GM18526 (cell line): ENCODE results near the gene GTPBP1.
A peak's percentile ranks its signal among the peaks of the same experiment; 100 is the strongest.

Experiments used
- POLR2A ChIP-seq: IDR thresholded peaks from 3 replicates; pipeline ENCODE4 v1.6.1; 2011; ENCODE audit not compliant: insufficient read length; ENCODE audit errors: extremely low read depth

Gene GTPBP1

DNA sequence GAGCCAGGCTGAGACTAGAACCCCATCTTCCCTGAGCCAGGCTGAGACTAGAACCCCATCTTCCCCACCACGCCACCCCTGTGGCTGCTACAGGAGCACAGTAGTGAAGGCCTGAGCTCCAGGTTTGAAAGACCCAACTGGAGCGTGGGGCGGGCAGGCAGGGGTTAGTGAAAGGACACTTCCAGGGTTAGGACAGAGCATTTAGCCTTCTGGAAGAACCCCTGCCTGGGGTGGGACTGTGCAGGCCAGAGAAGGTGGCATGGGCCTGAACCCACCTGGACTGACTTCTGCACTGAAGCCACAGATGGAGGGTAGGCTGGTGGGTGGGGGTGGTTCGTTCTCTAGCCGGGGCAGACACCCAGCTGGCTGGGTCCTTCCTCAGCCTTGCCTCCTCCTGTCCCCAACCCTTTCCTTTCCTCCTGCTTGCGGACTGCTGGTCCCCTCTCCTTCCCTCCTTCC, 26.0 kb downstream of the GTPBP1 start:
- TF ChIP-seq POLR2A = no peak

DNA sequence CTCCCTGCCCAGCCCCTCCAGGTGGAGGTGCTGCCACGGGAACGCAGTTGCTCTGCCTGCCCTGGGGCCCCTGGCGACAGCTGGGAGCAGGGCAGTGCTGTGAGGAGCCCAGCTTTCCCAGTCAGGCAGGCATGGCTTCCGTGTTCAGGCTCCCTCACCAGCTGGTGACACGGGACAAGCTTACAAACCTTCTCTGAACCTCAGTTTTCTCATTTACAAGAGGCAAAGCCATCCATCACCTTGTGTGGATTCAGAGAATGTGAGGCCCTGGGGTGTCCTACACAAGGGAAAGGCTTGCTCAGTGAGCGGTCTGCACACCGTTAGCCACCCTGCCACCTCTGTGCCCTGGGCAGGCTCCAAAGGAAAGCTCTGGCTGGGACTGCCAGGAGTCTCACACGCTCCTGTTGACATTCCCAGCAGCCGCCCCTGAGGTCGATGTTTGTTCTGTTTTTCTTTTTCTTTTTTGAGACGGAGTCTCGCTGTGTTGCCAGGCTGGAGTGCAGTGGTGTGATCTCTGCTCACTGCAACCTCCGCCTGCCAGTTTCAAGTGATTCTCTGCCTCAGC, 26.6 kb downstream of the GTPBP1 start:
- no peak for TF ChIP-seq POLR2A

DNA sequence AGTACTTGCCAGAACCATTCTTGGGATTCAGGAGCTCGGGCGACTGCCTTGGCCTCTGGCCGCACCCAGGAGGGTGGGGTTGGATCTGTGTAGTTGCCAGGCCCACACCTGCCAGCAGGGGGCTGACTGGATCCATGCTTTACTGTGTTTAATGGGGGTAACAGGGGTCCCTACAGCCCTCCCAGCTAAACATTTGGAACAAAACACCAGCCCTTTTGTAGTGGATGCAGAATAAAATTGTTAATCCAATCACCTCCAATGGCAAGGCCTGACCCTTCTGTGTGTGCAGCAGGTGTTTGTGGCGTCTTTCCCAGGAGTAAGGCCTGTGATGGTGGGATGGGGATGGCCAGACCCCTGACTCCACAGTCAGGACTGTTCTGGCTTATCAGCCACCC, 27.6 kb downstream of the GTPBP1 start:
- peak; percentile 23 for TF ChIP-seq POLR2A

DNA sequence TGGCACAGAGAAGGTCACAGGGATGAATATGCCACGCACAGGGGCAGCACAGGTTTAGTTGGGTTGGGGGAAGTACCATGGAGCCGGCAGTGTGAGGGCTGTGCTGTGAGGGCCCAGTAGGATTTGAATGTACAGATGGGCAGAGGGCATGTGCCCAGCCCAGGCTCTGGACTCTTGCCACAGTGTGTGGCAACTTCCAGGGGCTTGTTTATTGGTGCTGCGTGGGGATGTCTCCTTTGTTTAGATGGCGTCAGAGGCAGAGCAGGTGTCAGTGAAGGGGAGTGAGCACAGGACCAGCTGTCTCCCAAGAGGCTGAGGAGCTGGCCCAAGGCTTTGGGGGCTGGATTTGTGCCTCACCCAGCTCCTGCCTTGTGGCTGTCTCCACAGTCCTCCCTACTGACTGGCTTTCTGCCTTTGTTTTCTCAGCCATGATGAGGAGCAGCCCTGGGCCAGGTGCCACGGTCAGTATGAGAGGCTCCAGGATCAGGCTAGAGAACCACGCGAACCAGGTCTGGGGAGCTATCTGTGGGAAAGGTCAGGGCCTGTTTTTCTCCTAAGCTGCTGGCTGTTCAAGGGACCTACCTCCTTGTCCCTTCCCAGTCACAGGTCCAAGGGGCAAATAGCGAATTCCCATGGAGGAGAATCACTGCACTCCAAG, 28.1 kb downstream of the GTPBP1 start:
- TF ChIP-seq POLR2A = no peak

DNA sequence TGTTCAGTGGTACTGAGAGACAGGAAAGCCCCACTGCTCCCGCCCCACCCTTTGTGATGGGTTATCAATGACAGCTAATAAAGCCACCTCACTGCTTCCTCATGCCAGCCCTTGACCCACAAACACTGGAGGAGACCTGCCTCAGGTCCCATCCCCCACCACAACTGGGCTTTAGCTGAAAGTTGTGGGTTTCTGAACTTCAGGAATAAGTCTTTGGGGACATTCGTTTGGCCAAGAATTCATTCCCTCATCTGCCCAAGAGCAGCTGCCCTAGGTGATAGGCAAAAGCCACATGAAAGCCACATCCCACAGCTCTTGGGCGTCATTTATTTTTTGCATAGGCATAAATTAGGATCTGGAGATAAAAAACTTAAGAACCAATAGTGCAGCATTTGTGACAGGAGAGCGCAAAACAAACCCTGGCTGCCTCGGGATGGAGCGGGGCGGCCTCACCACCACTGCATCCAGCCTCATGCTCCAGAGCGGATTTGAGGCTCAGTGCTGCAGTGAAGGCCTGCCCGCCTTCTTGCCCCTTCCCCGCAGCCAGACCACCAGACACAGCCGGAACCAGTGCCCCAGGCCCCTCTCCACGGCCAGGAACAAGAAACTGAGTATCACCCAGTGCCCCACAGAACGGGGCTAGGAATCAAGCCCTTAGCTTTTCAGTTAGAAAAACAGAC, 28.8 kb downstream of the GTPBP1 start:
- no peak for TF ChIP-seq POLR2A

DNA sequence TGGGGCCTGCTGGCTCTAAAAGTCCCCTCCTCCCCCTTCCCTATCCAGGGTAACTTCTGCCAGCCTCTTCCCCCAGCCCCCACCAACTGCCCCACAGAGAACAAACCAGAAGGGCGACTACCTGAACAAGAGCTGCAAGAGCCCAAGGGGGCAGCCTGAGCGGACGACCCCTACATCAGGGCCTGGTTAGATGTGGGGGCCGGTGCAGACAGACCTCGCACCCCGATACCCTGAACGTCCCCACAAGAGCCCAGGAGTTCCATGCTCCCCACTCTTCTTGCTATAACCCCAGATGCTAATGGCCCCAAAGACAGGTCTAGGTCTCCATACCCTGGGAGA, 29.4 kb downstream of the GTPBP1 start:
- TF ChIP-seq POLR2A = no peak

DNA sequence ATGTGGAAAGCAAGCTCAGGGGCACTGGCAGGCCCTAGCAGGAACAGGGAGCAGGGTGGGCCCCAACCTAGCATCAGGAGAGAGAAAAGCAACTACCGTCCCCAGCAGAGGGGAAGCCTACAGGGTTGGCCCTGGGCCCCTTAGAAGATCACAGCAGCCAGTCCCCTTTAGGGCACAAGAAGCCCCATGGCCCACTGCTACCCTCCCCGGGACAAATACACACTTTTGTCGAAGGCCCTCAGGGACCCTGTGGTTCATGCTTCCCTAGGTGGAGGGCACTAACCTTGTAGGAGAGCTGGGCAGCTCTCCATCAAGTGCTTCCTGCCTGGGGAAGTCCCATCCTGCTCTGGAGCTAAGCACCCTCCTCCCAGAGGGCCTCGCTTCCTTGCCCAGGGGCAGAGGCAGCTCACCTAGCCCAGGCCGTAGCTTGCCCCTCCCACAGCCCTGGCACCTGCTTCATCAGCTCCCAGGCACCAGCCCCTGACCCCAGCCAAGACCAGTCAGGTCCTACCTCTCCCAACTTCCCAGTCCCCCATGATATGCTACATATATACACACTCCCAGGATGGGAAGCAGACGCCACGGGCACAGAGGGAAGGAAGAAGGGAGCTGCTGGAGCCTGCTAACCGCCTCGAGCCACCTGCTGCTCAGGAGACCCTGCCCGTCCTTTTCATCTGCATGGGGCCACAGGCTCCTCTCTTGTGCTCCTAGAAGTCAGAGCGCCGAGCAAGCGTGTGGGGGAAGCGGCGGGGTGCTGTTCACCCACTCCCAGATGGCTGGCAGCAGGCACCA, 29.9 kb downstream of the GTPBP1 start:
- peak; percentile 33 for TF ChIP-seq POLR2A

DNA sequence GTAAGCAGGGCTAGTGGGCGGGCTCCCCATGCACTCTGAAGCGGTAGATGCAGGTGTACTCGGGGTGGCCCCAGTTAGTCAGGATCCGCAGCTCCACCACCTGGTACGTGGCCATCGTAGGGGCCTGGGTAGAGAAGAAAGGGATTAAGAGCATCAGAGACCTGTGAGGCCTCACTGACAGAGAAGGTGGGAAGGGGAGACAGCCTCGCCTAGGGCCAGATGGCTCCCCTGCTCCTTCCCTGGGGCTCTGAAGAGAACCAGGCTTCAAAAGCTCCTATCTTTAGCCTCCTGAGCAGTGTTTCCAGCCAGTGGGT, 30.5 kb downstream of the GTPBP1 start:
- TF ChIP-seq POLR2A = no peak

DNA sequence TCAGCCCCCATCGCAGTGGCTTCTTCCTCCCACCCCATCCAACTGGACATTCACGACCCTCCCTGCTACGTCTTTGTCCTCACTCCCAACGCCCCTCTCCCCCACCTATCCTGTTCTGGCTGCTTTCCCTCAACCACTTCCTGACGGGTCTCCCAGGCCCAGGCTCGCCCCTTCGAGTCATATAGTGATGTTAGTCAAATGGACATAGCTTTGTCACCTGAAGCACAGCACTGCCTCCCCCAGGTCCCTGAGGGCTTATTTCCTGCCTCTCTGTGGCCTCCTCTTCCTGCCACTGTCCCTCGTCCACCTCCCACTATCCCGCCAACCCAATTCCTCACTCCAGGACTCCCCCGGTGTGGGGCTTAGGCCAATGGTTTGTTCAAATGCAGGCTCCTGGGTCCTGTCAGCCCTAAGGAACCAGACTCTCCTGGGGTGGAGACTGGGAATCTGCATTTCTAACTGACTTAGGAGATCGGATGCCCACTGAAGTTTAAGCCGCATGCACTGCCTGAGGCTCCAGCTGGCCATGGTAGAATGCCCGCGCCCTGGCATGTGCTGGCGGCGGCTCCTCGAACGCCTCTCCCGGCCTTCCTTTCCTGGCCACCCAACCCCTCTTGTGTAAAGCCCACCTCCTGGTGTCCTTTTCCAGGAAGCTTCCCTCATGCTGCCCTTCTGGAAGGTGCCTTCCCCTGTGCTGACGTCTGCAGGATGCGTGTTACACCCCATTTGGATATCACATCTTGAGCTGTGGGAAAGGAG, 31.7 kb downstream of the GTPBP1 start:
- TF ChIP-seq POLR2A = peak; percentile 16

DNA sequence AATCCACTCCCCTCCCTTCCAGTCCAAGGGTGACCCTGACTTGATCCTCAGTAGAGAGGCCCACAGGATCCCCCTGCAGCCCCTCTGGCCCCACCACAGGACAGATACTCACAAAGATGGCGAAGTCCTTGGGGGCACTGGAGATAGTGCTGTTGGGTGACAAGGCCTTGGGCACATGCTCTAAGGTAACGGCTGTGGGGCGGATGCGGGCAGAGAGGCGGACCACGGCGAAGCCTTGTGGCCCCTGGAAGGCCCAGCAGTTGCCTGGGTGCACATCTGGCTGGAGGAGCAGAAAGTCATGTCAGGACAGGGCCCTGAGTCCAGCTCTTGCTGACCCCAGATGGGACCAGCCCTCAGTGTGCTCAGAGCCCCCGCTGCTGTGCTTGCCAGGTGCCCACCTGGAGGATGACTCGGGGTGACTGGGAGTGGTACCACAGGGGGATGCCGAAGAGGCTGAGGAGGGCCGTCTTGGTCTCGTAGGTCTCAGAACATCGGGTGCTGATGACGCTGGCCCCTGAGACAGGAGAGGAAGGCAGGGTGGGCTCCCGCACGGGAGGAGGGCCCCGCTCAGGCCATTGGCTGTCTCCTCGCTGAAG, 32.8 kb downstream of the GTPBP1 start:
- no peak for TF ChIP-seq POLR2A

DNA sequence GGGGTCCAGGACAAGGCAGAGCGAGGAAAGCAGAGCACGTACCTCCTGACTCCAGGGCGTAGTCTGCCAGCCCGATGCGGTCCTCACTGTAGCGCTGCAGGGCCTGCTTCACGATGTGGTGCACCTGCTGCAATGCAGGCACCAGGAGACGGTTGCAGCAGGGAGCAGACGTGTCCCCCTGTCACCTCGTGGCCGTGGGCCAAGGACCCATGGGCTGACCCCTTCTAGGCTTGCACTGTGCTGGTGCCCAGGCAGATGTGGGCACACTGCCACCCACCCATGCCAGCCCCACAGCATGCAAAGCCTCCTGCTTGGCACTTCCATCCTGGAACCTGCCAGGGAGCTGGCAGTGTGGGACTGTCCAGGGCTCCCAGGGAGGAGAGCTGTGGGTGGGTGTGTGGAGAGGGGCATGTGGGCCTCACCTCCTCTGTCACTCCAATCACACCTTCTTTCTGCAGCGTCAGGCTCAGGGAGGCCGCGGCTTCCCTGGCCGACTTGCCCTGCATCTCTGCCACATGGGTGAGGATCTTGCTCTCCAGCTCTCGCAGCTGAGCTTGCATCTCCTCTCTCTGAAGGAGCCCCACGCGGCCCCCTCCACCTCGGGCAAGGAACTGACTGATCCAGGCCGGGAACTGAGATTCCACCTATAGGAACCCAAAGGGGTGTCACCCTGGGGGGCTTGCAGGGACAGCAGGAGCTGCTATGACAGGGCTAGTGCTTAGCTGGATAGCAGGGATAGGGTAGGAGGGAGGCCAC, 33.7 kb downstream of the GTPBP1 start:
- peak; percentile 5 for TF ChIP-seq POLR2A

DNA sequence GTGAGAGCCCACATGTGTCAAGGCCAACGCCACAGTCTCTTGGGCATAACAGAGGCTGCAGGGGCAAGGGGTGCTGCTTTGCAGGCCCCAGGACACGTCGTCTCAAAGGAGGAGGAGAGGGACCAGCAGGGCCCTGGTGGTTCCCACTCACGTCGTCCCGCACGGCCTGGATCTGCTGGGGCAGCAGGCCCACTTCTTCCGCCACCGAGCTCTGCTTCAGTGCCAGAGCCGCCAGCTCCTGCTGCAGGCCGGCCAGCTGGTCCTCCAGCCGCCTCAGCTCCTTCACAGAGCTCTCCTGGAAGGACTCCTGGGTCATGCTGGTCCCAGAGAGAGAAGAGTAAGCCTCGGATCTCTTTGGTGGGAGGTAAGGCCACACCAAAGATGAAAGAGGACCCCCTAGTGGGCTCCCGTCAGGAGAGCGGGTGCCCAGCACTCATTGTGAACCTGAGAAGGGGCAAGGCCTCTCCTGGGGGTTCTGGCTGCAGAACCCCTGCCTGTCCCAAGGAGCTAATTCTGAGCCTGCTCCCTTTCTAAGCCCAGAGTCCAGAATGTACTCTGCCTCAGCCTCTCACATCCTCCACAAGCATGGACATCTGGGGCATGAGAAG, 34.5 kb downstream of the GTPBP1 start:
- TF ChIP-seq POLR2A = peak; percentile 0

DNA sequence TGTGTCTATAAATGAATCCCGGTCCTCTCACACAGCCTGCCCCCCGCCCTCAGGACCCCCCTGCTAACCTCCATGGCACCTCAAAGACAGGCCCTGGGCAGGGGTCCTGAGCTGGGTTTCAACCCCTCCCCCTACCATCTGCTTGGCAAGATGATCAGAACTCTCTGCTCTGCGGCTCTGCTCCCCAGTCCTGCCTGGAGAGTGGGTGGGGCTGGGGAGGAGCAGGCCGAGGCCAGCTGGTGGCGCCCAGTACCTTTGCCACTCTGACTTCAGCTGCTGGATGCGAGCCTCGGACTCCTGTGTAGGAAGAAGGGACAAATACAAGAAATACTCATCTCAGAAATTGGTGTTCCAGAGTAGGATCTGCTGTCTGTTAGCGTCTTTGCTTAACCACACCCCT, 35.0 kb downstream of the GTPBP1 start:
- TF ChIP-seq POLR2A = no peak

DNA sequence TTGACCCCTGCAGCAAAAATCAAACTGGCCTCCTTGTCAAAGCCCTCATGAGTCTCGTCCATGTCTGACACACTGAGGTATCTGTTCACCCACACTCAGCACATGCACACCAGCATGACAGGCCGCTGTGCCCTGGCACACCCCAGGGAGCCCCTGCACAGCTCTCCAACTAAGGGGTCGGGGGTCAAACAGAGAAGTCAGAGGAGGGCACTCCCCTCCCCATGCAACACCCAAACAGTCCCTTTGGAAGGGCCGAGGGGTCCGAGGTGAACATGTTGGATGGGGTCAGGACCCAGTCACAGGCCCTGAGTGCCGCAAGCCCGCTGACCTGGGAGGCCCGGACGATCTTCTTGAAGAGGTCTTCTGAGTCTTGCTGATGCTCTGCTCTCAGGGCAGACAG, 35.4 kb downstream of the GTPBP1 start:
- TF ChIP-seq POLR2A = no peak
